ENCODE measurements around the gene NELL1. TPM values are rescaled to one million over a fixed set of nuclear protein-coding genes. Genes with fewer than 3 reads are reported as not detected.
"Not testable (repeated sequence)": the region's sequence is repeated elsewhere in the genome, so short reads cannot be mapped to it uniquely, and the experiment has no call there.

Gene NELL1
- total RNA-seq, 1 experiment from 2014 or later = not detected

GRCh38 chr11:21133722-21134121 lies 464.3 kb downstream of the NELL1 start:
- intact Hi-C loops (cut with micrococcal nuclease; ENCODE audit: unreplicated experiment) = no loop called here
- H3K27ac ChIP-seq (ENCODE audit: low read length) = no peak overlapping the region
- ATAC-seq = no peak
- in situ Hi-C loops (cut with HindIII; ENCODE audit: low pct_unique_long_range_greater_than_20kb, low sequenced_read_pairs) = no loop called here
- no peaks in the 10 kb centered on the region for H3K36me3 ChIP-seq (ENCODE audit: control insufficient read depth, insufficient read depth, low read length)
- no peak overlapping the region for H3K4me3 ChIP-seq (ENCODE audit: low read depth in 2 of 2, low read length in 2 of 2)
- no peaks in the 10 kb centered on the region for H3K4me1 ChIP-seq (ENCODE audit: control insufficient read depth, insufficient read depth, low read length)
- no peak for TF ChIP-seq TCF7L2 (IDR thresholded peaks at IDR 0.05; ENCODE audit: low read depth, low read length)
- no peak for TF ChIP-seq CTCF (IDR thresholded peaks at IDR 0.05)
- no peak for TF ChIP-seq POLR2AphosphoS5 (IDR thresholded peaks at IDR 0.05; ENCODE audit: low read depth, low read length)
- TF ChIP-seq SIN3A (IDR thresholded peaks at IDR 0.05; ENCODE audit: borderline replicate concordance, insufficient read depth, low read depth, low read length) = no peak
- TF ChIP-seq REST (IDR thresholded peaks at IDR 0.05; ENCODE audit: insufficient read depth in 1 of 2, low read depth in 2 of 2, low read length in 1 of 2) = no peak
- POLR2A ChIA-PET = no interaction called here
- no TSS peak for BruUV-seq (replicated peaks)
- H3K27me3 ChIP-seq (ENCODE audit: control insufficient read depth, insufficient read depth, low read length) = no peaks in the 10 kb centered on the region
- H3K9me3 ChIP-seq (ENCODE audit: control insufficient read depth, insufficient read depth, low read depth, low read length) = no peaks in the 10 kb centered on the region
- no peak for DNase-seq (ENCODE audit: low read depth, low spot score)
- CTCF ChIA-PET = no interaction called here

- H3K9me3 ChIP-seq (ENCODE audit: control insufficient read depth, insufficient read depth, low read depth, low read length) = no peaks in the 10 kb centered on the region
- CTCF ChIA-PET = no interaction called here
- no peak for ATAC-seq
- H3K36me3 ChIP-seq (ENCODE audit: control insufficient read depth, insufficient read depth, low read length) = no peaks in the 10 kb centered on the region
- in situ Hi-C loops (cut with HindIII; ENCODE audit: low pct_unique_long_range_greater_than_20kb, low sequenced_read_pairs) = no loop called here
- no peaks in the 10 kb centered on the region for H3K4me1 ChIP-seq (ENCODE audit: control insufficient read depth, insufficient read depth, low read length)
- H3K27me3 ChIP-seq (ENCODE audit: control insufficient read depth, insufficient read depth, low read length) = no peaks in the 10 kb centered on the region
- no peak overlapping the region for H3K4me3 ChIP-seq (ENCODE audit: low read depth in 2 of 2, low read length in 2 of 2)
- intact Hi-C loops (cut with micrococcal nuclease; ENCODE audit: unreplicated experiment) = no loop called here
- no TSS peak for BruUV-seq (replicated peaks)
- TF ChIP-seq SIN3A (IDR thresholded peaks at IDR 0.05; ENCODE audit: borderline replicate concordance, insufficient read depth, low read depth, low read length) (no peak), REST (IDR thresholded peaks at IDR 0.05; ENCODE audit: insufficient read depth in 1 of 2, low read depth in 2 of 2, low read length in 1 of 2) (no peak), CTCF (IDR thresholded peaks at IDR 0.05) (no peak), POLR2AphosphoS5 (IDR thresholded peaks at IDR 0.05; ENCODE audit: low read depth, low read length) (no peak), TCF7L2 (IDR thresholded peaks at IDR 0.05; ENCODE audit: low read depth, low read length) (no peak)
- DNase-seq (ENCODE audit: low read depth, low spot score) = no peak
- no peak overlapping the region for H3K27ac ChIP-seq (ENCODE audit: low read length)
- POLR2A ChIA-PET = no interaction called here
Observed at GRCh38 chr11:21137803-21138202, 468.4 kb downstream of the NELL1 start.

GRCh38 chr11:21141557-21141956 lies 472.2 kb downstream of the NELL1 start:
- H3K27ac ChIP-seq (ENCODE audit: low read length); CTCF ChIA-PET; H3K4me3 ChIP-seq (ENCODE audit: low read depth in 2 of 2, low read length in 2 of 2); H3K9me3 ChIP-seq (ENCODE audit: control insufficient read depth, insufficient read depth, low read depth, low read length); H3K4me1 ChIP-seq (ENCODE audit: control insufficient read depth, insufficient read depth, low read length); ATAC-seq; POLR2A ChIA-PET; H3K36me3 ChIP-seq (ENCODE audit: control insufficient read depth, insufficient read depth, low read length); BruUV-seq (replicated peaks); H3K27me3 ChIP-seq (ENCODE audit: control insufficient read depth, insufficient read depth, low read length); intact Hi-C loops (cut with micrococcal nuclease; ENCODE audit: unreplicated experiment); DNase-seq (ENCODE audit: low read depth, low spot score); in situ Hi-C loops (cut with HindIII; ENCODE audit: low pct_unique_long_range_greater_than_20kb, low sequenced_read_pairs): not testable (repeated sequence)
